Measurements from ENCODE around the gene ROR2. TPM values are rescaled to one million over a fixed set of nuclear protein-coding genes. Genes with fewer than 3 reads are reported as not detected.

ROR2 gene
- total RNA-seq, 6 experiments from 2014 or later, result 0.09 TPM; not detected in 5

GRCh38 chr9:91935805-91936514 lies 14.1 kb downstream of the ROR2 start:
- TF ChIP-seq CTCF (IDR thresholded peaks at IDR 0.05), result no peak
- peaks cover 3% of the 10 kb centered on the region for H3K27me3 Mint-ChIP-seq (ENCODE audit: insufficient read depth)
- H3K9me3 Mint-ChIP-seq, result peaks cover 15% of the 10 kb centered on the region
- no peak overlapping the region for H3K4me3 Mint-ChIP-seq
- peaks cover 6% of the 10 kb centered on the region; the same call in 1 of the 2 replicates for H3K36me3 Mint-ChIP-seq (ENCODE audit: low read depth)
- DNase-seq, result no peak
- H3K27ac Mint-ChIP-seq, result no peak overlapping the region
- peaks cover 14% of the 10 kb centered on the region for H3K4me1 Mint-ChIP-seq (ENCODE audit: low read depth)

GRCh38 chr9:91935066-91935749 lies 14.8 kb downstream of the ROR2 start:
- peaks cover 22% of the 10 kb centered on the region for H3K9me3 Mint-ChIP-seq
- peaks cover 3% of the 10 kb centered on the region for H3K27me3 Mint-ChIP-seq (ENCODE audit: insufficient read depth)
- no peak for TF ChIP-seq CTCF (IDR thresholded peaks at IDR 0.05)
- H3K4me1 Mint-ChIP-seq (ENCODE audit: low read depth), result peaks cover 14% of the 10 kb centered on the region
- no peak overlapping the region; the same call in 1 of the 2 replicates for H3K4me3 Mint-ChIP-seq
- no peak overlapping the region for H3K27ac Mint-ChIP-seq
- H3K36me3 Mint-ChIP-seq (ENCODE audit: low read depth), result peaks cover 13% of the 10 kb centered on the region
- no peak for DNase-seq

- no peak for DNase-seq
- Mint-ChIP-seq H3K27ac (no peak overlapping the region), H3K9me3 (peaks cover 28% of the 10 kb centered on the region), H3K27me3 (ENCODE audit: insufficient read depth) (peaks cover 3% of the 10 kb centered on the region; the same call in 1 of the 2 replicates), H3K36me3 (ENCODE audit: low read depth) (peaks cover 17% of the 10 kb centered on the region), H3K4me3 (peak overlapping the region; percentile 59; the same call in 1 of the 2 replicates), H3K4me1 (ENCODE audit: low read depth) (peaks cover 14% of the 10 kb centered on the region)
- no peak for TF ChIP-seq CTCF (IDR thresholded peaks at IDR 0.05)
Measured at GRCh38 chr9:91934654-91935053, 15.4 kb downstream of the ROR2 start.

GRCh38 chr9:91933556-91934352 lies 16.3 kb downstream of the ROR2 start:
- DNase-seq, result no peak
- Mint-ChIP-seq H3K4me1 (ENCODE audit: low read depth) (peaks cover 14% of the 10 kb centered on the region), H3K27ac (no peak overlapping the region), H3K9me3 (peaks cover 37% of the 10 kb centered on the region), H3K27me3 (ENCODE audit: insufficient read depth) (peaks cover 3% of the 10 kb centered on the region; the same call in 1 of the 2 replicates), H3K36me3 (ENCODE audit: low read depth) (peaks cover 26% of the 10 kb centered on the region), H3K4me3 (peak overlapping the region; percentile 59; the same call in 1 of the 2 replicates)
- TF ChIP-seq CTCF (IDR thresholded peaks at IDR 0.05), result no peak

- DNase-seq, result peak; percentile 0
- TF ChIP-seq CTCF (IDR thresholded peaks at IDR 0.05), result no peak
- H3K36me3 Mint-ChIP-seq (ENCODE audit: low read depth), result peaks cover 27% of the 10 kb centered on the region
- no peak overlapping the region for H3K4me3 Mint-ChIP-seq
- H3K9me3 Mint-ChIP-seq, result peaks cover 45% of the 10 kb centered on the region
- no peak overlapping the region for H3K27ac Mint-ChIP-seq
- peaks cover 14% of the 10 kb centered on the region for H3K4me1 Mint-ChIP-seq (ENCODE audit: low read depth)
- H3K27me3 Mint-ChIP-seq (ENCODE audit: insufficient read depth), result peaks cover 8% of the 10 kb centered on the region; the same call in 1 of the 2 replicates
Measured at GRCh38 chr9:91930475-91930874, 19.6 kb downstream of the ROR2 start.

Measured in HFFc6 (cell line).